HEK293T (cell line): ENCODE measurements around the gene MYOZ2.

Source experiments
- ELF4 ChIP-seq: fragments of 450-650 bp; IDR thresholded peaks from 2 replicates; pipeline ENCODE4 v1.6.1; 2017; ENCODE audit warnings: antibody characterized with exemption
- FOXM1 ChIP-seq: fragments of 450-650 bp; IDR thresholded peaks from 2 replicates; pipeline ENCODE4 v1.6.1; 2017; ENCODE audit warnings: mild to moderate bottlenecking, borderline replicate concordance
- HDGF ChIP-seq: fragments of 450-650 bp; IDR thresholded peaks from 2 replicates; pipeline ENCODE4 v1.6.1; 2017; ENCODE audit warnings: antibody characterized with exemption, borderline replicate concordance
- LEF1 ChIP-seq: fragments of 450-650 bp; IDR thresholded peaks from 2 replicates; pipeline ENCODE4 v1.6.1; 2017; ENCODE audit warnings: mild to moderate bottlenecking, borderline replicate concordance
- SP1 ChIP-seq: fragments of 450-650 bp; IDR thresholded peaks from 2 replicates; pipeline ENCODE4 v1.6.1; 2017
- TARDBP ChIP-seq: fragments of 450-650 bp; IDR thresholded peaks from 2 replicates; pipeline ENCODE4 v1.6.1; 2016

DNA sequence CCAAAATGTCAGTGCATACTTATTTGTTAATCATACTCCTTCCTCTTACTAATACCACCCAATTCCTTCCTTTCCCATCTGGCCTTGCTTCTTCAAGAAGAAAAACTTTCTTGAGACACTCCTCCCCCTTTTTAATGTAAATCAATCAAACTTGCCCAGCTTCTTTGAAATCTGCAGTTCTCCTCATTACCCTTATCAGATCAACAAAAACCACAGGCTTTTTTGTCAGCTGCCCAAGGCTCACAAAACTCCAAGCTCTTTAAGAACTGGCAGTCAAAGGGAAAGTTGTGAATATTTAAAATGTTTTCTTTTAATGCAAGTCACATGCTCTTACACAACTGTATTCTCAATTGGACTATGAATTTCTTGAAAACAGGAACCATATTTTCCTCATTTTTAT, 11.3 kb upstream of the MYOZ2 start:
- TF ChIP-seq ELF4 (no peak), SP1 (no peak), LEF1 (no peak), FOXM1 (no peak), HDGF (no peak), TARDBP (no peak)
